Middle frontal gyrus (tissue), 1 donor: ENCODE data around the gene PRLR.
"Not testable (repeated sequence)": the region's sequence is repeated elsewhere in the genome, so short reads cannot be mapped to it uniquely, and the experiment has no call there.

ENCODE experiments used
- DNase-seq: peaks from one replicate; pipeline ENCODE4 v3.0.0-alpha.2; 2015; ENCODE audit warnings: low spot score; ENCODE audit errors: extremely low spot score

Gene PRLR

GRCh38 chr5:35042781-35043180 is 187.5 kb downstream of the PRLR start:
- no peak for DNase-seq

DNA sequence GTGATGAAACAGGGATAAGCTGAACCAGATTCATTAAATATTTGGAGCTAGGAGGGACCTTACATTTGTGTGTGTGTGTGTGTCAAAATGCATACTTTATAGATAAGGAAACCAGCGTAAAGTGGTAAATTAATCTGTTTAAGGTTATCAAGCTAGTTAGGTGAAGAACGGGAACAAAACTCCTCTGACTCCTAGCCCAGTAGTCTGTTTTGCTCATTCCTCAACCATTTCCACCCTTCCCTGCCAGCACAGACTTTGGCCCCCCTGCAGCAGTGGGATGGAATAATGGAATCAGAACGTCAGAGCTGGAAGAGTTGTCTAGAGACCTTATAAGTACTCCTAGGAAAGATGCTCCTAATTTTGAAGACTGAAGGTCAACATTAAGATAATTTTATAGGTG is 189.0 kb downstream of the PRLR start:
- no peak for DNase-seq

- DNase-seq: no peak
These were observed 191.4 kb downstream of the PRLR start for GRCh38 chr5:35038891-35039290.

DNA sequence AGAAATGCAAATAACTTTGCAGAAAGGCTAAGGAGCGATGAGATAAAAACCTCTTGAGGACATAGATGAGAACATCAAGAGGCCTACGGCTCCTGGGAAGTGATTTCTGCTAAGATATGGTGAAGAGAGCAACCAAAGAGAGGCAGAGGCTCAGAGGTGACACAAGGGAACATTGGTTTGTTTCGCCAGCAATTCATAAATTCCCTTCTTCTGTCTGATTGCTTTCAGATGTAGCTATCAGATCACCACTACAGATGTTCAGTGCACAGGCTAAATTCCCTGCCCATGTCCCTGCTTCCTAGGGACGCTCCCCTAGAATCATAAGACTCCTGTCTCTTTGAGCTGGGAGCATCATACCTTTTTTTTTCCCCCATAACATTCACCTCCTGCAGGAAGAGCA is 193.8 kb downstream of the PRLR start:
- DNase-seq: no peak

- not testable (repeated sequence) for DNase-seq
These were observed 194.4 kb downstream of the PRLR start for GRCh38 chr5:35035929-35036328.

DNA sequence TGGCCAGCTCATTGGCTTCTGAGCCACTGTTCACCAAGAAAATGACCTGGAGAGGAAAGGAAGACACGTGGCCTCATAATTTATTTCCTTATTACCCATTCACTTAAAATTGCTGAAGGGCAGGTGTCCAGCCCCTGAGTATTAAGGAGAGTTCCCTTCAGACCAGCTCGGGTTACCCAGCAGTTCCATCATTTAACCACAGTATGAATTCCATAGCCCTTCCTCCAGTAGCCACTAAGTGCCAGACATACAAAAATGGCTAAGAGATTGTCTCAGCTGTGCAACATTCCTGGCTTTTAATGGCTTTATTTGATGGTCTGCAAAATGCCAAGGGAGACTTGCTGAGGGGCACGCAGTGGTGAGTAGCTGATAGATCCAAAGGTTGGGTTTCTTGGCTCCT is 195.0 kb downstream of the PRLR start:
- no peak for DNase-seq

GRCh38 chr5:35032356-35032755 is 197.9 kb downstream of the PRLR start:
- no peak for DNase-seq

- DNase-seq: no peak
These were observed 199.0 kb downstream of the PRLR start for GRCh38 chr5:35031276-35031675.

DNA sequence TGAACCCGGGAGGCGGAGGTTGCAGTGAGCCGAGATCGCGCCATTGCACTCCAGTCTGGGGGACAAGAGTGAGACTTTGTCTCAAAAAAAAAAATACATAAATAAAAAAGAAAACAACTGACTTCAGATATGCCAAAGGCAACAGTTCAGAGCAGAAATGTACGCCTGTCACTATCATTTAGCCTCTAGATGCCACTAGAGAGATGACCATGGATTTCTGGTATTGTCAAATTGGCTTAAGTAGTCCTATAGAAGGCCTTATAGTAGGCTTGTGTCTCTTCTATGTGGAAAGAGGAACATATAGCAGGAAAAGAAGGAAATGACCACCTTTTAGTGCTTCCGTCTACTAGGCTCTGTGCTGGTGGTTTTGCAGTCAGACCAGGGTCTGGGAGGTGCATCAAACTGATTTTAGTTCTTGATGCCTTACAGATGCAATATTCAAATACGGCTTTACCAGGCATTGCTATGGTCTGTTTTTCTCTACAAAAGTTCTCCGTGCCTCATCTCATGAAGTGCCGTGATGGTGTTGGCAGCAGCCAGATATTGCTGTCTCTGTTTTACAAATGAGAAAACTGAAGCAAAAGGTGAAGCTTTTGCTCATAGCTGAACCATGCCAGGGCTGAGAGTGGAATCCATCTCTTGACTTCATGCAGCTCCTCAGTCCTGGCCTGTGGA is 199.7 kb downstream of the PRLR start:
- DNase-seq: no peak

DNA sequence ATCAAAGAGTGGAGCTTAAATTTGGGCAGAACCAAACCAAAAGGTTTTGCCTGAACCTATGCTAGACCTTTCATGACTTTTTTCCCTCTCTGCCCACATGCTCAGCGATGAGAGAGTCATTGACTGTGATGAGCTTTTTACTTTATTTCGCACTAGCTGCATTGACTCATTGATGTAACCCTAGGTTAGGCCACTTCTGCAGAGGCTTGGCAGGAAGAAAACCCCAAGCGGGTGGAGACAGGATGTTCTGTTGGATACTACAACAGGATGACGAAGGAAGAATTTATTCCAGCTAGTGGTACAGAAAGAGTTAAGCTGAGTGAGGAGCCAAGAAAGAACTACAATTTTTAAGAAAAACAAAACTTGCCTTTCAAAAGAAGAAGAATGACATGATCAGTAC is 201.0 kb downstream of the PRLR start:
- DNase-seq: no peak

- DNase-seq: no peak
These were observed 203.3 kb downstream of the PRLR start for GRCh38 chr5:35026941-35027340.

DNA sequence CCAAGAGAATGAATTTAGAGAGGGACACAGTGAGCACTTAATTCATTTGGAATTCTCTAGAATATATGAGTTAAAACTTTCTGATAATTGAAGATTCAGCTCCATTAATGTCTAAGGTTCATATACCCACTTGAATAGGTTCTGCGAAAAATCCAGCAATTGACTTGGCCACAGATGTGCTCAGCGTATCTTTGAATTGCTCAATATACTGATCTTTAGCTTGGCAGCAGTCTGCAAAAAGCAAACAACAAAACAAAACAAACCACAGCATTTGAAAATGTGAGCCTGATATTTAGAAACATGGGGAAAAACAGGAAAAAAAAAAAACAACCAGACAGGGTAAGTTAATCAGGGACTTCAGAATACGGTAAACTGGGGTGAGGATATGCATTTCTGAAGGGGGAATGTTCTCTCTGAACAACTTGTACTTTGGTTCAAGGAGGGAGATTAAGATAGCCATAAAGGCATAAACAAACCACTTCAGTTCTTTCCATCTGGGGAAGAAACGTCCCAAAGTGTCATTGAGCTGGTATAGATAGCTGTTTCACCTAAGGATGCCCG is 203.9 kb downstream of the PRLR start:
- DNase-seq: no peak

GRCh38 chr5:35024911-35025510 is 205.3 kb downstream of the PRLR start:
- no peak for DNase-seq

DNA sequence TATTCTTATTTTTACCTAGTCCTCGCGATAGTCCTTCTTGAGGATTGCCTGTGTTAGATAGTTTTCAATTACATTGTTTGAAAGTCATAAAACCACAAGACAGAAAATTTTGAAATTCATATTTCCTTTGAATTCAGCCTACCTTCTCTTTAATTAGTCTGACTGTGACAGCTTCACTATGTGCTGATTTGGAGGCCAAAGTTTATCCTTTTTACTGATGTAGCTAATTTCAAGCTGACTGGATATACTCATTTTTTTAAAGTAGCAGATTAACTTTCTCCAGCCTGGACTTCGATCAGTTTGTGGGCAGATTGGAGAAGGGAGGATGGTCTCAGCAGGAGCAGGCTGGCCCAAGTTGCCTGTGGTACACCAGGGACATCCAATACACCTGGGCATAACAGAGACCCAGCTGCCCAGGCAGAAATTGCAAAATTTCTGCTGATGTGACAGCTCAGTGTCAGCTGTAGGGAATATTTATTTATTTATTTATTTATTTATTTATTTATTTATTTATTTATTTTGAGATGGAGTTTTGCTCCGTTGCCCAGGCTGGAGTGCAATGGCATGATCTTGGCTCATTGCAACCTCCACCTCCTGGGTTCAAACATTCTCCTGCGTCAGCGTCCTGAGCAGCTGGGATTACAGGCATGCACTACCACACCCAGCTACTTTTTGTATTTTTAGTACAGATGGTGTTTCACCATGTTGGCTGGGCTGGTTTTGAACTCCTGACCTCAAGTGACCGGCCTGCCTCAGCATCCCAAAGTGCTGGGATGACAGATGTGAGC is 206.7 kb downstream of the PRLR start:
- no peak for DNase-seq

GRCh38 chr5:35016174-35017051 is 213.9 kb downstream of the PRLR start:
- DNase-seq: no peak

GRCh38 chr5:35015063-35015462 is 215.2 kb downstream of the PRLR start:
- DNase-seq: no peak

- DNase-seq: no peak
These were observed 217.5 kb downstream of the PRLR start for GRCh38 chr5:35012796-35013195.

DNA sequence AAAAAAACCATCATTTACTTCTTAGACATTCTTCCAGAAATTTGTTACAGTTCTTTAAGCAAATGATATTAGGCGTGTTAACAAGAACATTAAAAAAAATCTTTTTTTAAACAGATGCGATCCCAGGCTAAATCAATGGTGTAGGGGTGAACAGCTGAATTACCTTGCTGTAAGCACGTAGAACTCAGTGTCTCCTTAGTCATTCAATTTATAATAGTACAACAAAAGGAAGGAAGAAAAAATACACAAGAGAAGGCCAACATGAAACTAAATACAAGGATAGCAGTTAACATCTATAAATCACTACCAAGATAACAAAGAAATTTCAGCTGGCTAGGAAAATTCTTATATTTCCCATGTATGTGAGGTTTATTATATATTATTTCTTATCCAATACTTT is 217.9 kb downstream of the PRLR start:
- no peak for DNase-seq

GRCh38 chr5:35010676-35011075 is 219.6 kb downstream of the PRLR start:
- DNase-seq: no peak

DNA sequence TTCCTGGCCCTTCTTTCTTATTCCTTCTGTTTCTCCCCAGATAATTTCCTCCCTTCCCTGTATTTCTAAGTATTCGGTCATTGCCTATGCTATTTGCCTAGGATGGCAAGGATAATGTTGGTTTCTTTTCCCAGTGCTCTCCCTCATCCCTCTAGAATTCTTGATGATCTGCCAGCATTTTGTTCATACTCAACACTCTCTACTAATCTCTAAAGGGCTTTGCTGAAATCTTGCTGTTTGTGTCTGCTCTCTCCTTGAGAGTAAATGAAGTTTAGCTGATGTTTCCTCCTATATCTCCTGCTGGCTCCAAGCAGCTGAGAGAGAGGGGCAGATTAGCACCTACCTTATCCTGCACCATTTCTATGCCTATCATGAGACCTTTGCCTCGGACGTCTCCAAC is 220.6 kb downstream of the PRLR start:
- DNase-seq: no peak

GRCh38 chr5:35009019-35009418 is 221.3 kb downstream of the PRLR start:
- DNase-seq: no peak
